ENCODE data around the gene NCBP2L.

- TF ChIP-seq ZNF660 (tag by site-specific recombination; IDR thresholded peaks at IDR 0.05) (no peak), ZNF311 (tag by site-specific recombination; IDR thresholded peaks at IDR 0.05; ENCODE audit: borderline replicate concordance) (no peak), ZNF830 (tag by site-specific recombination; IDR thresholded peaks at IDR 0.05; ENCODE audit: low read depth) (no peak), CTCF (tag by site-specific recombination; IDR thresholded peaks at IDR 0.05) (peak; percentile 71; the same call in 1 of the 2 replicates), ZBTB26 (tag by site-specific recombination; optimal IDR thresholded peaks at IDR 0.05) (no peak), ZNF112 (tag by site-specific recombination; IDR thresholded peaks at IDR 0.05) (no peak), ZNF549 (tag by site-specific recombination; IDR thresholded peaks at IDR 0.05) (no peak)
Observed at GRCh38 chrX:107729558-107730297, 47.8 kb upstream of the NCBP2L start.
